Measurements from ENCODE around the gene FKBP4.

The FKBP4 gene

GRCh38 chr12:2793561-2793960, 1.2 kb upstream of the FKBP4 start:
- Histone ChIP-seq H3K4me3 (ENCODE audit: low read depth in 1 of 2, low read length in 2 of 2) (no peak overlapping the region), H4K20me1 (ENCODE audit: insufficient read depth, low read length) (peaks cover 27% of the 10 kb centered on the region), H3K79me2 (ENCODE audit: insufficient read depth, low read length) (peaks cover 36% of the 10 kb centered on the region), H3K9ac (ENCODE audit: low read depth, low read length) (no peak overlapping the region), H3K9me3 (ENCODE audit: insufficient read depth, low read length, severe bottlenecking) (no peaks in the 10 kb centered on the region), H3K36me3 (ENCODE audit: insufficient read depth, low read length) (peaks cover 28% of the 10 kb centered on the region), H2AFZ (ENCODE audit: low read depth, low read length) (no peak overlapping the region), H3K4me1 (ENCODE audit: insufficient read depth, low read length) (peaks cover 28% of the 10 kb centered on the region), H3K27me3 (ENCODE audit: insufficient read depth, low read length, poor library complexity) (no peaks in the 10 kb centered on the region), H3K27ac (ENCODE audit: low read length) (no peak overlapping the region), H3K4me2 (ENCODE audit: insufficient read depth, low read length) (no peak overlapping the region)
- TF ChIP-seq CTCF (IDR thresholded peaks at IDR 0.05; ENCODE audit: borderline replicate concordance, extremely low read depth, low read length, poor library complexity, severe bottlenecking) (no peak), EZH2 (IDR thresholded peaks at IDR 0.05; ENCODE audit: borderline replicate concordance, low read depth, low read length, severe bottlenecking) (no peak)
- ATAC-seq (ENCODE audit: insufficient read depth, low read depth), result no peak
- no peak for DNase-seq

GRCh38 chr12:2794191-2794735, 507 bp upstream of the FKBP4 start:
- Histone ChIP-seq H3K9me3 (ENCODE audit: insufficient read depth, low read length, severe bottlenecking) (no peaks in the 10 kb centered on the region), H4K20me1 (ENCODE audit: insufficient read depth, low read length) (peaks cover 34% of the 10 kb centered on the region), H3K27me3 (ENCODE audit: insufficient read depth, low read length, poor library complexity) (no peaks in the 10 kb centered on the region), H3K79me2 (ENCODE audit: insufficient read depth, low read length) (peaks cover 41% of the 10 kb centered on the region), H3K4me1 (ENCODE audit: insufficient read depth, low read length) (peaks cover 28% of the 10 kb centered on the region), H3K36me3 (ENCODE audit: insufficient read depth, low read length) (peaks cover 35% of the 10 kb centered on the region), H3K4me2 (ENCODE audit: insufficient read depth, low read length) (peak overlapping the region; percentile 98), H3K4me3 (ENCODE audit: low read depth in 1 of 2, low read length in 2 of 2) (peak overlapping the region in 1 of 2 experiments; percentile 92; a peak in 2 of 4 replicates), H3K27ac (ENCODE audit: low read length) (no peak overlapping the region), H3K9ac (ENCODE audit: low read depth, low read length) (peak overlapping the region; percentile 77; the same call in 1 of the 2 replicates), H2AFZ (ENCODE audit: low read depth, low read length) (peak overlapping the region; percentile 76)
- TF ChIP-seq CTCF (IDR thresholded peaks at IDR 0.05; ENCODE audit: borderline replicate concordance, extremely low read depth, low read length, poor library complexity, severe bottlenecking) (no peak), EZH2 (IDR thresholded peaks at IDR 0.05; ENCODE audit: borderline replicate concordance, low read depth, low read length, severe bottlenecking) (no peak)
- ATAC-seq (ENCODE audit: insufficient read depth, low read depth), result no peak
- no peak for DNase-seq

- H4K20me1 ChIP-seq (ENCODE audit: insufficient read depth, low read length), result peaks cover 46% of the 10 kb centered on the region
- TF ChIP-seq EZH2 (IDR thresholded peaks at IDR 0.05; ENCODE audit: borderline replicate concordance, low read depth, low read length, severe bottlenecking) (no peak), CTCF (IDR thresholded peaks at IDR 0.05; ENCODE audit: borderline replicate concordance, extremely low read depth, low read length, poor library complexity, severe bottlenecking) (no peak)
- peak overlapping the region; percentile 98 for H3K4me2 ChIP-seq (ENCODE audit: insufficient read depth, low read length)
- DNase-seq, result peak; percentile 73
- H3K4me3 ChIP-seq (ENCODE audit: low read depth in 1 of 2, low read length in 2 of 2), result peak overlapping the region; percentile 69 to 92
- peak; percentile 84 for ATAC-seq (ENCODE audit: insufficient read depth, low read depth)
- no peaks in the 10 kb centered on the region for H3K9me3 ChIP-seq (ENCODE audit: insufficient read depth, low read length, severe bottlenecking)
- peaks cover 47% of the 10 kb centered on the region for H3K36me3 ChIP-seq (ENCODE audit: insufficient read depth, low read length)
- peak overlapping the region; percentile 77 for H3K9ac ChIP-seq (ENCODE audit: low read depth, low read length)
- H3K27me3 ChIP-seq (ENCODE audit: insufficient read depth, low read length, poor library complexity), result no peaks in the 10 kb centered on the region
- peak overlapping the region; percentile 76 for H2AFZ ChIP-seq (ENCODE audit: low read depth, low read length)
- peaks cover 44% of the 10 kb centered on the region for H3K79me2 ChIP-seq (ENCODE audit: insufficient read depth, low read length)
- H3K27ac ChIP-seq (ENCODE audit: low read length), result peak overlapping the region; percentile 64
- peaks cover 28% of the 10 kb centered on the region for H3K4me1 ChIP-seq (ENCODE audit: insufficient read depth, low read length)
Measured at GRCh38 chr12:2795291-2796186, 769 bp downstream of the FKBP4 start.
